Neural progenitor cell (in vitro differentiated cells): ENCODE results near the gene PTPN14. TPM values are rescaled to one million over a fixed set of nuclear protein-coding genes. Genes with fewer than 3 reads are reported as not detected.

Experiments
- DNase-seq: peaks from one replicate; pipeline ENCODE4 v3.0.0-alpha.2; 2016; ENCODE audit warnings: low spot score
- H2AFZ ChIP-seq: fragments of 200-600 bp; sonication (generic); replicated peaks from 2 replicates; pipeline ENCODE4 v1.6.1; 2016; ENCODE audit warnings: antibody characterized with exemption
- H3F3A ChIP-seq: fragments of 200-600 bp; sonication (generic); 2 replicates; pipeline ENCODE4 v1.6.1; 2016; ENCODE audit warnings: antibody characterized with exemption, low read depth
- H3K27ac ChIP-seq: fragments of 200-600 bp; sonication (generic); 2 replicates; pipeline ENCODE4 v1.5.1; 2016; ENCODE audit warnings: mild to moderate bottlenecking
- H3K27me3 ChIP-seq: fragments of 200-600 bp; sonication (generic); 2 replicates; pipeline ENCODE4 v1.6.1; 2016; ENCODE audit warnings: mild to moderate bottlenecking, moderate library complexity
- H3K36me3 ChIP-seq: fragments of 200-600 bp; sonication (generic); 2 replicates; pipeline ENCODE4 v1.5.1; 2016
- H3K4me1 ChIP-seq: fragments of 200-600 bp; sonication (generic); 2 replicates; pipeline ENCODE4 v1.6.1; 2016; ENCODE audit warnings: mixed run types
- H3K4me2 ChIP-seq: fragments of 200-600 bp; sonication (generic); 2 replicates; pipeline ENCODE4 v1.6.1; 2016
- H3K4me3 ChIP-seq: fragments of 200-600 bp; sonication (generic); 2 replicates; pipeline ENCODE4 v1.5.1; 2016
- H3K79me2 ChIP-seq: fragments of 200-600 bp; sonication (generic); 2 replicates; pipeline ENCODE4 v1.6.1; 2016; ENCODE audit warnings: low read depth
- H3K9ac ChIP-seq: fragments of 200-600 bp; sonication (generic); 2 replicates; pipeline ENCODE4 v1.6.1; 2016
- H3K9me3 ChIP-seq: fragments of 200-600 bp; sonication (generic); 2 replicates; pipeline ENCODE4 v1.5.1; 2016; ENCODE audit warnings: low read depth
- H4K20me1 ChIP-seq: fragments of 200-600 bp; sonication (generic); 2 replicates; pipeline ENCODE4 v1.6.1; 2016; ENCODE audit warnings: low read depth
- H3K27ac Mint-ChIP-seq: 3 replicates; pipeline ENCODE4 v1.8.0; 2021; ENCODE audit warnings: mixed read lengths
- H3K27me3 Mint-ChIP-seq: 2 replicates; pipeline ENCODE4 v1.8.0; 2022; ENCODE audit warnings: low read depth, mild to moderate bottlenecking, inconsistent platforms, moderate library complexity, mixed read lengths; ENCODE audit not compliant: insufficient read depth
- H3K36me3 Mint-ChIP-seq: 3 replicates; pipeline ENCODE4 v1.8.0; 2021; ENCODE audit warnings: mixed read lengths
- H3K4me1 Mint-ChIP-seq: 3 replicates; pipeline ENCODE4 v1.8.0; 2021; ENCODE audit warnings: mixed read lengths
- H3K4me3 Mint-ChIP-seq: 3 replicates; pipeline ENCODE4 v1.8.0; 2021; ENCODE audit warnings: mild to moderate bottlenecking, moderate library complexity, mixed read lengths
- H3K9me3 Mint-ChIP-seq: 3 replicates; pipeline ENCODE4 v1.8.0; 2020; ENCODE audit warnings: mixed read lengths
- EZH2 ChIP-seq: fragments of 200-600 bp; sonication (generic); IDR thresholded peaks from 2 replicates; pipeline ENCODE4 v1.6.1; 2017; ENCODE audit warnings: antibody characterized with exemption, mild to moderate bottlenecking, moderate library complexity
- EZH2phosphoT487 ChIP-seq: fragments of 200-600 bp; sonication (generic); IDR thresholded peaks from 2 replicates; pipeline ENCODE4 v1.6.1; 2017; ENCODE audit warnings: antibody characterized with exemption
- total RNA-seq: library from RNA; depleted of rRNA; stranded (reverse); fragments of >200 nt; gene quantifications from 2 replicates; pipeline ENCODE4 v1.2.3, GENCODE V29; 2015; ENCODE audit warnings: low replicate concordance
- TF ChIP-seq, protein P1 (sequence below): fragments of 200-600 bp; sonication (generic); IDR thresholded peaks from 2 replicates; pipeline ENCODE4 v1.5.1; 2017; ENCODE audit warnings: antibody characterized with exemption, mild to moderate bottlenecking

PTPN14 gene
- total RNA-seq, 1 donor from 2014 or later: 28.3 TPM

- Histone ChIP-seq H3K27me3 (no peaks in the 10 kb centered on the region), H3F3A (peaks cover 4% of the 10 kb centered on the region), H3K4me2 (no peak overlapping the region), H3K27ac (no peak overlapping the region), H3K4me1 (peaks cover 16% of the 10 kb centered on the region), H3K9ac (no peak overlapping the region), H2AFZ (no peak overlapping the region), H3K36me3 (no peaks in the 10 kb centered on the region), H4K20me1 (no peaks in the 10 kb centered on the region), H3K9me3 (no peaks in the 10 kb centered on the region), H3K4me3 (no peak overlapping the region), H3K79me2 (peaks cover 79% of the 10 kb centered on the region)
- no peak for DNase-seq
- Mint-ChIP-seq H3K9me3 (peaks cover 2% of the 10 kb centered on the region), H3K4me1 (peaks cover 2% of the 10 kb centered on the region), H3K4me3 (no peak overlapping the region), H3K36me3 (no peaks in the 10 kb centered on the region), H3K27ac (no peak overlapping the region), H3K27me3 (no peaks in the 10 kb centered on the region)
- TF ChIP-seq EZH2phosphoT487 (no peak), EZH2 (no peak)
- TF ChIP-seq, protein P1, sequence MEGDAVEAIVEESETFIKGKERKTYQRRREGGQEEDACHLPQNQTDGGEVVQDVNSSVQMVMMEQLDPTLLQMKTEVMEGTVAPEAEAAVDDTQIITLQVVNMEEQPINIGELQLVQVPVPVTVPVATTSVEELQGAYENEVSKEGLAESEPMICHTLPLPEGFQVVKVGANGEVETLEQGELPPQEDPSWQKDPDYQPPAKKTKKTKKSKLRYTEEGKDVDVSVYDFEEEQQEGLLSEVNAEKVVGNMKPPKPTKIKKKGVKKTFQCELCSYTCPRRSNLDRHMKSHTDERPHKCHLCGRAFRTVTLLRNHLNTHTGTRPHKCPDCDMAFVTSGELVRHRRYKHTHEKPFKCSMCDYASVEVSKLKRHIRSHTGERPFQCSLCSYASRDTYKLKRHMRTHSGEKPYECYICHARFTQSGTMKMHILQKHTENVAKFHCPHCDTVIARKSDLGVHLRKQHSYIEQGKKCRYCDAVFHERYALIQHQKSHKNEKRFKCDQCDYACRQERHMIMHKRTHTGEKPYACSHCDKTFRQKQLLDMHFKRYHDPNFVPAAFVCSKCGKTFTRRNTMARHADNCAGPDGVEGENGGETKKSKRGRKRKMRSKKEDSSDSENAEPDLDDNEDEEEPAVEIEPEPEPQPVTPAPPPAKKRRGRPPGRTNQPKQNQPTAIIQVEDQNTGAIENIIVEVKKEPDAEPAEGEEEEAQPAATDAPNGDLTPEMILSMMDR: no peak
These were observed 58.1 kb downstream of the PTPN14 start for GRCh38 chr1:214493126-214493796.

- Mint-ChIP-seq H3K4me3 (no peak overlapping the region), H3K36me3 (no peaks in the 10 kb centered on the region), H3K4me1 (peaks cover 3% of the 10 kb centered on the region), H3K27me3 (no peaks in the 10 kb centered on the region), H3K9me3 (peaks cover 2% of the 10 kb centered on the region), H3K27ac (no peak overlapping the region)
- Histone ChIP-seq H2AFZ (no peak overlapping the region), H3K27ac (no peak overlapping the region), H3K4me1 (peaks cover 17% of the 10 kb centered on the region), H3K79me2 (peaks cover 79% of the 10 kb centered on the region), H3K27me3 (no peaks in the 10 kb centered on the region), H3K4me3 (no peak overlapping the region), H3K4me2 (no peak overlapping the region), H3K9me3 (no peaks in the 10 kb centered on the region), H3F3A (peaks cover 4% of the 10 kb centered on the region), H3K36me3 (no peaks in the 10 kb centered on the region), H4K20me1 (no peaks in the 10 kb centered on the region), H3K9ac (no peak overlapping the region)
- DNase-seq: no peak
- TF ChIP-seq, protein P1: no peak
- TF ChIP-seq EZH2 (no peak), EZH2phosphoT487 (no peak)
These were observed 58.9 kb downstream of the PTPN14 start for GRCh38 chr1:214492401-214493075.

DNA sequence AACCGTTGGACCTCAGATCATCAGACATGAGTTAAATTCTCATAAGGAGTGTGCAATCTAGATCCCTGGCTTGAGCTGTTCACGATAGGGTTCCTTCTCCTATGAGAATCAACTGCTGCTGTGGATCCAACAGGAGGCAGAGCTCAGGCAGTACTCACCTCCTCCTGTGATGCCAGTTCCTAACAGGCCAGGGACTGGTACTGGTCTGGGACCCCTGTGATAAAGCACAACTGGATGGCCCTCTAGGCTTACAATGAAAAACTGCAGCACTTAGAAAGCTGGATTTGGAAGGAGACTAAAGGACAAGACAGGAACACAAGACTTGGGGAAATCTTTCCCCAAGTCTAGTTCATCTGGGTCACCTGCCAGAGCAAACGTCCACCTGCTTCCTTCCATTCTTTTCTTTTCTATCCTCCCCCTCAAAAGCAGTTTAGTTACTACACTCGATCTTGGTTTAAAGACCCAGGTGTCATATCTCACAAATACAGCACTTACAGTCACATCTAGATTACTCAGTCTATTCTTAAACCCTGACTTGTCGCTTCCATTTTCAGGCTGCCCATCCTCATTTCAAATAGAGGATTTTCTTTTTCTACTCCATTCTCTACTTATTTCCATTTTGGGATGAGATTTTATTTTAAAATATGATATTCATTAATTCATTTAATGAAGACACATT lies 59.8 kb downstream of the PTPN14 start:
- Histone ChIP-seq H3K27me3 (no peaks in the 10 kb centered on the region), H3K27ac (no peak overlapping the region), H4K20me1 (no peaks in the 10 kb centered on the region), H3K4me2 (no peak overlapping the region), H3F3A (peaks cover 6% of the 10 kb centered on the region), H3K9me3 (no peaks in the 10 kb centered on the region), H3K4me1 (peaks cover 18% of the 10 kb centered on the region), H3K9ac (no peak overlapping the region), H3K79me2 (peaks cover 78% of the 10 kb centered on the region), H3K36me3 (no peaks in the 10 kb centered on the region), H3K4me3 (no peak overlapping the region), H2AFZ (no peak overlapping the region)
- no peak overlapping the region for H3K27ac Mint-ChIP-seq
- H3K4me3 Mint-ChIP-seq: no peak overlapping the region
- peaks cover under 1% of the 10 kb centered on the region for H3K36me3 Mint-ChIP-seq
- no peak for DNase-seq
- H3K4me1 Mint-ChIP-seq: peaks cover 3% of the 10 kb centered on the region
- H3K9me3 Mint-ChIP-seq: no peaks in the 10 kb centered on the region
- no peaks in the 10 kb centered on the region for H3K27me3 Mint-ChIP-seq
- no peak for TF ChIP-seq EZH2
- TF ChIP-seq, protein P1: peak; percentile 5
